ENCODE results near the gene MON2. TPM values are rescaled to one million over a fixed set of nuclear protein-coding genes. Genes with fewer than 3 reads are reported as not detected.

The MON2 gene
- total and polyA plus RNA-seq, 2 of the 8 experiments (the other 6 are each of a cell fraction or from before 2014, with no cell fraction given) = 3.8 to 21.8 TPM

DNA sequence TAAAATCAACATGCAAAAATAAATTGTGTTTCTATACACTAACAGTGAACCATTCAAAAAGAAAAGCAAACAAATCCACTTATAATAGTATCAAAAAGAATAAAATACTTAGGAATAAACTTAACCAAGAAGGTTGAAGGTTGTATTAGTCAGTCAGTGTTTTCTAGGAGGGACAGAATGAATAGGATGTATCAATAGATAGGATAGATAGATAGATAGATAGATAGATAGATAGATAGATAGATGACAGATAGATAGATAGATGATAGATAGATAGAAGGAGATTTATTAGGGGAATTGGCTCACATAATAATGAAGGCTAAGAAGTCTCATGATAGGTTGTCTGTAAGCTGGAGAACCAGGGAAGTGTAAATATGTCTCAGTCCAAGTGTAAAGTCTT is 37.2 kb upstream of the MON2 start:
- no peak overlapping the region for H3K23ac ChIP-seq (ENCODE audit: insufficient read length)
- no peaks in the 10 kb centered on the region for H4K20me1 ChIP-seq (replicated peaks in 1 of 2; ENCODE audit: control insufficient read depth in 1 of 2, insufficient read depth in 2 of 2, low read length in 2 of 2)
- no peaks in the 10 kb centered on the region for H3K4me1 ChIP-seq (replicated peaks in 1 of 4; ENCODE audit: control insufficient read depth in 3 of 4, insufficient read depth in 4 of 4, low read length in 3 of 4)
- H3K79me2 ChIP-seq (ENCODE audit: control insufficient read depth in 1 of 2, insufficient read depth in 2 of 2, low read length in 2 of 2) = no peaks in the 10 kb centered on the region
- no peak overlapping the region for H2BK15ac ChIP-seq (ENCODE audit: low read length)
- no peak overlapping the region for H4K91ac ChIP-seq (replicated peaks; ENCODE audit: insufficient read length, low read length)
- no peak overlapping the region for H3K56ac ChIP-seq (replicated peaks; ENCODE audit: insufficient read length, low read depth, low read length)
- CTCF ChIA-PET (ENCODE audit: partially characterized antibody) = interaction anchor here (1.0 kb wide), 1 partner anchor 8 kb away, joined by 4 read pairs; no protein-coding TSS in a partner anchor
- FAIRE-seq (no peak), DNase-seq (ENCODE audit: low read depth in 1 of 2, low spot score in 2 of 2) (no peak)
- no peak overlapping the region for H3K27ac ChIP-seq (ENCODE audit: low read depth, low read length)
- no peaks in the 10 kb centered on the region for H3K36me3 ChIP-seq (ENCODE audit: control insufficient read depth in 2 of 4, insufficient read depth in 4 of 4, low read length in 3 of 4)
- H3K4me3 ChIP-seq (ENCODE audit: extremely low read depth in 1 of 4, insufficient read depth in 2 of 4, low read depth in 3 of 4, low read length in 4 of 4) = no peak overlapping the region
- no peaks in the 10 kb centered on the region for H3K23me2 ChIP-seq (ENCODE audit: low read depth, low read length)
- H2AK5ac ChIP-seq (ENCODE audit: low read depth, low read length) = no peak overlapping the region
- H3K18ac ChIP-seq (ENCODE audit: extremely low read depth, low read length) = no peak overlapping the region
- H2BK12ac ChIP-seq (ENCODE audit: low read depth, low read length) = no peak overlapping the region
- peaks cover 3 to 7% (median 6%) of the 10 kb centered on the region in 4 experiments for H3K27me3 ChIP-seq (replicated peaks in 1 of 4; ENCODE audit: control insufficient read depth in 3 of 4, extremely low read depth in 1 of 4, insufficient read depth in 3 of 4, low read length in 3 of 4)
- no peak overlapping the region for H3K4me2 ChIP-seq (ENCODE audit: insufficient read depth in 1 of 2, low read depth in 2 of 2, low read length in 2 of 2)
- no peak overlapping the region for H2BK20ac ChIP-seq (ENCODE audit: low read length)
- no peak overlapping the region for H2AFZ ChIP-seq (ENCODE audit: low read length)
- POLR2A ChIA-PET (ENCODE audit: partially characterized antibody) = no interaction called here
- TF ChIP-seq PHF8 (conservative IDR thresholded peaks at IDR 0.05; ENCODE audit: low read depth, low read length) = no peak
- TF ChIP-seq CEBPB (IDR thresholded peaks at IDR 0.05; ENCODE audit: low read depth, low read length) = no peak
- TF ChIP-seq CBX8 (IDR thresholded peaks at IDR 0.05; ENCODE audit: borderline replicate concordance, low read depth, low read length) = no peak
- TF ChIP-seq, protein P1, sequence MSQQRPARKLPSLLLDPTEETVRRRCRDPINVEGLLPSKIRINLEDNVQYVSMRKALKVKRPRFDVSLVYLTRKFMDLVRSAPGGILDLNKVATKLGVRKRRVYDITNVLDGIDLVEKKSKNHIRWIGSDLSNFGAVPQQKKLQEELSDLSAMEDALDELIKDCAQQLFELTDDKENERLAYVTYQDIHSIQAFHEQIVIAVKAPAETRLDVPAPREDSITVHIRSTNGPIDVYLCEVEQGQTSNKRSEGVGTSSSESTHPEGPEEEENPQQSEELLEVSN (IDR thresholded peaks at IDR 0.05) = no peak
- no peak for TF ChIP-seq SAP30 (IDR thresholded peaks at IDR 0.05; ENCODE audit: insufficient read depth, insufficient replicate concordance, low read length)
- no peak for TF ChIP-seq NRF1 (IDR thresholded peaks at IDR 0.05; ENCODE audit: low read depth, low read length)
- TF ChIP-seq BACH1 (IDR thresholded peaks at IDR 0.05; ENCODE audit: low read length) = no peak
- no peaks in the 10 kb centered on the region for H3K9me3 ChIP-seq (ENCODE audit: insufficient read depth in 2 of 2, low read depth in 1 of 2, low read length in 1 of 2)
- H3K14ac ChIP-seq (ENCODE audit: insufficient read length) = no peak overlapping the region
- no peak overlapping the region for H3K9ac ChIP-seq (replicated peaks in 1 of 4; ENCODE audit: extremely low read depth in 1 of 4, low read depth in 3 of 4, low read length in 3 of 4)
- no peak overlapping the region for H4K5ac ChIP-seq (ENCODE audit: insufficient read length, low read depth, low read length)
- H2BK120ac ChIP-seq (replicated peaks; ENCODE audit: low read depth, low read length) = no peak overlapping the region
- H3K79me1 ChIP-seq (ENCODE audit: low read depth, low read length) = no peaks in the 10 kb centered on the region
- no peak overlapping the region for H3K4ac ChIP-seq (replicated peaks; ENCODE audit: insufficient read length, low read depth, low read length)
- H2BK5ac ChIP-seq (ENCODE audit: low read depth, low read length) = no peak overlapping the region
- H4K8ac ChIP-seq (ENCODE audit: extremely low read depth, insufficient read depth, low read length) = no peak overlapping the region
